Measurements from ENCODE around the gene ACTL6B.

DNA sequence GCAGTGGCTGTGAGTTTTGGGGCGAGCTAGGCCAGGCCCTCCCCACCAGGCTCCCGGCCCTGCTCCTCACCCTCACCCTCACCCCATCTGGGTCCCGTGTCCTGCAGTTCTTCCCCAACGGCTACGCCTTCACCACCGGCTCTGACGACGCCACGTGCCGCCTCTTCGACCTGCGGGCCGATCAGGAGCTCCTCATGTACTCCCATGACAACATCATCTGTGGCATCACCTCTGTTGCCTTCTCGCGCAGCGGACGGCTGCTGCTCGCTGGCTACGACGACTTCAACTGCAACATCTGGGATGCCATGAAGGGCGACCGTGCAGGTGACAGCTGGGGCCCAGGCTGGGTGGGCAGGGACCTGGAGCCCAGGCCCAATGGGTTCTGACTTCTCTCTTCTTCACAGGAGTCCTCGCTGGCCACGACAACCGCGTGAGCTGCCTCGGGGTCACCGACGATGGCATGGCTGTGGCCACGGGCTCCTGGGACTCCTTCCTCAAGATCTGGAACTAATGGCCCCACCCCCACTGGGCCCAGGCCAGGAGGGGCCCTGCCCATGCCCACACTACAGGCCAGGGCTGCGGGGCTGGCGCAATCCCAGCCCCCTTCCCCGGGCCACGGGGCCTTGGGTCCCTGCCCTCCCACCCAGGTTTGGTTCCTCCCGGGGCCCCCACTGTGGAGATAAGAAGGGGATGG lies 22.2 kb upstream of the ACTL6B start:
- TF ChIP-seq, protein P1, sequence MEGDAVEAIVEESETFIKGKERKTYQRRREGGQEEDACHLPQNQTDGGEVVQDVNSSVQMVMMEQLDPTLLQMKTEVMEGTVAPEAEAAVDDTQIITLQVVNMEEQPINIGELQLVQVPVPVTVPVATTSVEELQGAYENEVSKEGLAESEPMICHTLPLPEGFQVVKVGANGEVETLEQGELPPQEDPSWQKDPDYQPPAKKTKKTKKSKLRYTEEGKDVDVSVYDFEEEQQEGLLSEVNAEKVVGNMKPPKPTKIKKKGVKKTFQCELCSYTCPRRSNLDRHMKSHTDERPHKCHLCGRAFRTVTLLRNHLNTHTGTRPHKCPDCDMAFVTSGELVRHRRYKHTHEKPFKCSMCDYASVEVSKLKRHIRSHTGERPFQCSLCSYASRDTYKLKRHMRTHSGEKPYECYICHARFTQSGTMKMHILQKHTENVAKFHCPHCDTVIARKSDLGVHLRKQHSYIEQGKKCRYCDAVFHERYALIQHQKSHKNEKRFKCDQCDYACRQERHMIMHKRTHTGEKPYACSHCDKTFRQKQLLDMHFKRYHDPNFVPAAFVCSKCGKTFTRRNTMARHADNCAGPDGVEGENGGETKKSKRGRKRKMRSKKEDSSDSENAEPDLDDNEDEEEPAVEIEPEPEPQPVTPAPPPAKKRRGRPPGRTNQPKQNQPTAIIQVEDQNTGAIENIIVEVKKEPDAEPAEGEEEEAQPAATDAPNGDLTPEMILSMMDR (IDR thresholded peaks at IDR 0.05; ENCODE audit: low read depth, low read length, missing input control) = no peak
- TF ChIP-seq GABPA (IDR thresholded peaks at IDR 0.05 in 1 of 2, conservative IDR thresholded peaks at IDR 0.05 in 1 of 2) (no peak), RXRA (IDR thresholded peaks at IDR 0.05) (no peak), YY1 (IDR thresholded peaks at IDR 0.05) (no peak), EGR1 (IDR thresholded peaks at IDR 0.05; ENCODE audit: low read depth in 2 of 2) (no peak), JUND (IDR thresholded peaks at IDR 0.05) (no peak), RAD21 (IDR thresholded peaks at IDR 0.05) (no peak), SP1 (IDR thresholded peaks at IDR 0.05) (no peak), FOXA1 (IDR thresholded peaks at IDR 0.05) (no peak)
- TF ChIP-seq, protein P2, sequence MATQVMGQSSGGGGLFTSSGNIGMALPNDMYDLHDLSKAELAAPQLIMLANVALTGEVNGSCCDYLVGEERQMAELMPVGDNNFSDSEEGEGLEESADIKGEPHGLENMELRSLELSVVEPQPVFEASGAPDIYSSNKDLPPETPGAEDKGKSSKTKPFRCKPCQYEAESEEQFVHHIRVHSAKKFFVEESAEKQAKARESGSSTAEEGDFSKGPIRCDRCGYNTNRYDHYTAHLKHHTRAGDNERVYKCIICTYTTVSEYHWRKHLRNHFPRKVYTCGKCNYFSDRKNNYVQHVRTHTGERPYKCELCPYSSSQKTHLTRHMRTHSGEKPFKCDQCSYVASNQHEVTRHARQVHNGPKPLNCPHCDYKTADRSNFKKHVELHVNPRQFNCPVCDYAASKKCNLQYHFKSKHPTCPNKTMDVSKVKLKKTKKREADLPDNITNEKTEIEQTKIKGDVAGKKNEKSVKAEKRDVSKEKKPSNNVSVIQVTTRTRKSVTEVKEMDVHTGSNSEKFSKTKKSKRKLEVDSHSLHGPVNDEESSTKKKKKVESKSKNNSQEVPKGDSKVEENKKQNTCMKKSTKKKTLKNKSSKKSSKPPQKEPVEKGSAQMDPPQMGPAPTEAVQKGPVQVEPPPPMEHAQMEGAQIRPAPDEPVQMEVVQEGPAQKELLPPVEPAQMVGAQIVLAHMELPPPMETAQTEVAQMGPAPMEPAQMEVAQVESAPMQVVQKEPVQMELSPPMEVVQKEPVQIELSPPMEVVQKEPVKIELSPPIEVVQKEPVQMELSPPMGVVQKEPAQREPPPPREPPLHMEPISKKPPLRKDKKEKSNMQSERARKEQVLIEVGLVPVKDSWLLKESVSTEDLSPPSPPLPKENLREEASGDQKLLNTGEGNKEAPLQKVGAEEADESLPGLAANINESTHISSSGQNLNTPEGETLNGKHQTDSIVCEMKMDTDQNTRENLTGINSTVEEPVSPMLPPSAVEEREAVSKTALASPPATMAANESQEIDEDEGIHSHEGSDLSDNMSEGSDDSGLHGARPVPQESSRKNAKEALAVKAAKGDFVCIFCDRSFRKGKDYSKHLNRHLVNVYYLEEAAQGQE (IDR thresholded peaks at IDR 0.05) = no peak
- TF ChIP-seq, protein P3, sequence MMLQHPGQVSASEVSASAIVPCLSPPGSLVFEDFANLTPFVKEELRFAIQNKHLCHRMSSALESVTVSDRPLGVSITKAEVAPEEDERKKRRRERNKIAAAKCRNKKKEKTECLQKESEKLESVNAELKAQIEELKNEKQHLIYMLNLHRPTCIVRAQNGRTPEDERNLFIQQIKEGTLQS (IDR thresholded peaks at IDR 0.05) = no peak
- TF ChIP-seq, protein P4, sequence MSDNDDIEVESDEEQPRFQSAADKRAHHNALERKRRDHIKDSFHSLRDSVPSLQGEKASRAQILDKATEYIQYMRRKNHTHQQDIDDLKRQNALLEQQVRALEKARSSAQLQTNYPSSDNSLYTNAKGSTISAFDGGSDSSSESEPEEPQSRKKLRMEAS (IDR thresholded peaks at IDR 0.05) = no peak
- TF ChIP-seq, protein P5, sequence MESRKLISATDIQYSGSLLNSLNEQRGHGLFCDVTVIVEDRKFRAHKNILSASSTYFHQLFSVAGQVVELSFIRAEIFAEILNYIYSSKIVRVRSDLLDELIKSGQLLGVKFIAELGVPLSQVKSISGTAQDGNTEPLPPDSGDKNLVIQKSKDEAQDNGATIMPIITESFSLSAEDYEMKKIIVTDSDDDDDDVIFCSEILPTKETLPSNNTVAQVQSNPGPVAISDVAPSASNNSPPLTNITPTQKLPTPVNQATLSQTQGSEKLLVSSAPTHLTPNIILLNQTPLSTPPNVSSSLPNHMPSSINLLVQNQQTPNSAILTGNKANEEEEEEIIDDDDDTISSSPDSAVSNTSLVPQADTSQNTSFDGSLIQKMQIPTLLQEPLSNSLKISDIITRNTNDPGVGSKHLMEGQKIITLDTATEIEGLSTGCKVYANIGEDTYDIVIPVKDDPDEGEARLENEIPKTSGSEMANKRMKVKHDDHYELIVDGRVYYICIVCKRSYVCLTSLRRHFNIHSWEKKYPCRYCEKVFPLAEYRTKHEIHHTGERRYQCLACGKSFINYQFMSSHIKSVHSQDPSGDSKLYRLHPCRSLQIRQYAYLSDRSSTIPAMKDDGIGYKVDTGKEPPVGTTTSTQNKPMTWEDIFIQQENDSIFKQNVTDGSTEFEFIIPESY (IDR thresholded peaks at IDR 0.05) = no peak

Measured in liver (tissue), 3 donors.